ENCODE measurements around the gene ZNF564.
"Not testable (repeated sequence)": the region's sequence is repeated elsewhere in the genome, so short reads cannot be mapped to it uniquely, and the experiment has no call there.

ZNF564 gene

DNA sequence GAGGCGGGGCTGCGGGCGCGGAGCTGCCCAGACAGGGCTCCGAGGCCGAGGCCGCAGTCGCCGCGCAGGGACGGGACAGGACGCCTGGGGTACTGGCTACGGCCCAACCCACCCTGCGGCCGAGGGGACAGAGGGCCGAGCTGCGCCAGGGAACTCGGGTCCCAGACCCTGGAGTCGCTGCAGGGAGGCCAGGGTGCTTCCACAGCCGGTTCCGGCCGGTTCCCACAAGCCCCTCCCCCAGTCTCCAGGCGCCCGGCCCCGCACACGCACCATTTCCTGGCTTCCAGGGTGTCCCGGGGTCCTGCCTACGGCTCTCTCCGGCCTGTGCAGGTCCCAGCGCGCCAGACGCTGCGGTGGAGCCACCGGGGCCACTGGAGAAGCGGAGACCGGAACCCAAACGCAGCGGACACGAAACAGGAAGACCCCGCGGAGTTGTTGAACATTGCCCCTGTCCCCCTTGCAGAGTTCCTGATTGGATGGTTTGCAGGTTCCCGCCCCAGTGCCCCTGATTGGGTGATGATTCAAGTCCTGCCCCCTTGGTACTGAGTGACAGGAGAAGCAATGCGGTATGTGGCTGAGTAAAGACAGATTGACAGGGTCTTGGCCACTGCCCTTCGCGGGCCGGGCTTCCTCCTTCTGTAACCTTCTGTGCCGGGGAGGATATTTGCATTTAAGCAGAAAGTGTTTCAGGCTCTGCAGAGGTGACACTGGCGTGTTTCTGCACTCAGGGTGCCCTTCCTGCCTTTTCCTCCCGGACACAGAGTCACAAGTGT is at the start of gene ZNF564:
ZNF564 (minus strand) TSS at position 423 of the 773 bp plus-strand sequence; CDS start at position 273, 150 bp downstream.
- peak; percentile 92 for DNase-seq

DNA sequence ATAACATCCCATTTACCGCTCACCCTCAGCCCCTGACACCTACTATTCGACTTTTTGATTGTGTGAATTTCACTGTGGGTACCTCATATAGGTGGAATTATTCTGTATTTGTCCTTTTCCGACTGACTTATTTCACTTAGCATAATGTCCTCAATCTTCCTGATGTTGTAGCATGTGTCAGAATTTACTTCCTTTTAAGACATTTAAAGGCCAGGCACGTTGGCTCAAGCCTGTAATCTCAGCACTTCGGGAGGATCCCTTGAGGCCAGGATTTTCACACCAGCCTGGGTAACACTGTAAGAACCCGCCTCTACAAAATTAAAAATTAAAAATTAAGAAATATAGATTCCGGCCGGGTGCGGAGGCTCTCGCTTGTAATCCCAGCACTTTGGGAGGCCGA is 46.3 kb upstream of the ZNF564 start:
- DNase-seq, result no peak

DNA sequence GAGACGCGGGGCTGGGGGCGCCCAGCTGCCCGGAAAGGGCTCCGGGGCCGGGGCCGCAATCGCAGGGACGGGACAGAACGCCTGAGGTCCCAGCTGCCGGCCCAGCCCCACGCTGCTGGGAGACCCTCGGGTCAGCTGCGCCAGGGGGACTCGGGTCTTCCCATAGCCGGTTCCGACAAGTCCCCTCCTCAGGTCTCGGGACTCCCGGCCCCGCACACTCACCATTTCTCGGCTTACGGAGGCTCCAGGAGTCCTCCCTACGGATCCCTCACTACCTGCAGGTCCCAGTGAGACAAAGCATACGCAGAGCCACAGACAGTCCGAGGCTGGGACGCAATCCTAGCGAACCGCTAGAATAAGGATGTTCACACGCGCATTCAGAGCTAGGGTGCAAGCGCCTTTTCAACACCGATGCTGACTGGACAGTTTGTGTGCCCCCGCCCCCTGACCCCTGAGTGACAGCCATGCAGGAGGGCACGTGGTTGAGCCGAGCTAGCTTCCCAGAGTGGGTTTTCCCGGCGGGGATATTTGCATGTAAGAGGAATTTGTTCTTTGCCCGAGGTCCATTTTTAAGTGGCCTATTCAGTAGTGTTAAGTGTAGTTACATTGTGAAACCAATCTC is 45.8 kb upstream of the ZNF564 start:
- no peak for DNase-seq

DNA sequence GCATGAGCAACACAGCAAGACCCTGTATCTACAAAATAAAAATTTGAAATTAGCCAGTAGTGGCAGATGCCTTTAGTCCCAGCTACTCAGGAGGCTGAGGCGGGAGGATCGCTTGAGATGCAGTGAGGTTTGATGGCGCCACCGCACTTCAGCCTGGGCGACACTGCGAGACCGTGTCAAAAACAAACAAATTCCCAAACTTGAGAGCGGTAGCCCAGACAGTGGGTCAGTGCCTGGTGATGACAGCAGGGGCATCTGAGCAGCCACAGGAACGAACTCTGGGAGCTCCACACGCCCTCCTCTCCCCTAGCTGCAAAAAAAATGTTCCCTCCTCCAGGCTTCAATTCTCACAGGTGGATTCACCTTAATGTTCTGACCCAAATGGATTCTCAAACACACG is 45.2 kb upstream of the ZNF564 start:
- DNase-seq, result no peak

DNA sequence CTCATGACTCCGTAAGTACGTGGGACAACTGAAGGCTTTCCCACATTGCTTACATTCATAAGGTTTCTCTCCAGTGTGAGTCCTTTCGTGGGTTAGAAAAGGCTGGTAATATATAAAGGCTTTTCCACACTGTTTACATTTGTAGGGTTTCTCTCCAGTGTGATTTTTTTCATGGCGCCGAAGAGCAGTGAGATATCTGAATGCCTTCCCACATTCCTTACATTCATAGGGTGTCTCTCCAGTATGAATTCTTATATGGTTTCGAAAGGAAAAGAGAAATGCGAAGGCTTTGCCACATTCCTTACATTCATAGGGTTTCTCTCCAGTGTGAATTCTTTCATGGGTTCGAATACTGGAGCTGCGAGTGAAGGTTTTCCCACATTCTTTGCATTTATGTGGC is 29.8 kb upstream of the ZNF564 start:
- DNase-seq, result no peak

DNA sequence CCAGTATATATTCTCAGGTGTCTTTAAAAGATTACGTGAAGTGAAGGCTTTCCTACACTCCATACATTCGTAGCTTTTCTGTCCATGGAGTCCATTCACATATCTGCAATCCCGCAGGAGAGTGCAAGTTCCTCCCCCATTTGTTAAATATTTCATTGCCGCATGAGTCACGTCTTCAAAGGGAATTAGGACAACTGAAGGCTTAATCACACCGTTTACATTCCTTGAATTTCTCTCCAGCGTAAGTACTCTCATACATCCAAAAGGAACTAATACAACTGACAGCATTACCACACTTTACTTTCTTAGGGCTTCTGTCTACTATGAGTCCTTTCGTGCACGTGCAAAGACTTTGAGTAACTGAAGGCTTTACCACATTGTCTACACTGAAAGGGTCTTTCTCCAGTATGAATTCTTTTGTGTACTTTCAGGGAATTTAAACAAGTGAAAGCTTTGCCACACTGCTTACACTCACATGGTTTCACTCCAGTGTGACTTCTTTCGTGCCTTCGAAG is 29.0 kb upstream of the ZNF564 start:
- no peak for DNase-seq

DNA sequence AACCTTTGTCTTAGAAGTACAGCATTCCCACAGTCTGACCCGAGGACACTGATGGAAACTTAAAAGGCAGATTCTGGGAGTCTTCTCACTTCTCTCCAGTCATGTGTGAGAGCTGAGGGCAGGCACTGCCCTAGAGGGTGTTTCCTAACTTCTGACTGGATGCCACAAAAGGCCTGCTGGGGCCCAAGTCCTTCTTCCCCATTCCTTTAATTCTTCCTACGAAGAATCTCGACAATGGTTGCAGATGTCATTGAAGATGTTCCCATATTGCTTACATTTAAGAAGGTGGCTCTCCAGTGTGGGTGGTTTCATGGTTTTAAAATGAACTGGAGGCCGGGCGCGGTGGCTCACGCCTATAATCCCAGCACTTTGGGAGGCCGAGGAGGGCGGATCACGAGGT is 27.4 kb upstream of the ZNF564 start:
- no peak for DNase-seq

DNA sequence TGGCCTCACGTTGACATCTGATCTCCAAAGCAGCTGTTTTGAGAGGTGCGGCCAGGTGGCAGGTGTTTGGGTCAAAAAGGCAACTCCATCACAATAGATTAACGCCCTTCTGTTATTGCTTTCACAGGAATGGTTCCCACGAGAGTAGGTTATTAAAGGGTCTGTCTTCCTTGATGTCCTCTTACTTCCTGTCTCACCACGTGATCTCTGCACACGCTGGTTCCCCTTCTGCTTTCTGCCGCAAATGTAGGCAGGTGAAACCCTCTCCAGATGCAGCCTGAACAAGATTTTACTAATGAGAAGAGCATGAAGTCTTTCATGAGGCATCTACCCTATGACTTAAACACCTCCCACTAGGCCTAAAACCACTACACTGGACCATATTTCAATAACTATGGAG is 22.8 kb upstream of the ZNF564 start:
- DNase-seq, result no peak

DNA sequence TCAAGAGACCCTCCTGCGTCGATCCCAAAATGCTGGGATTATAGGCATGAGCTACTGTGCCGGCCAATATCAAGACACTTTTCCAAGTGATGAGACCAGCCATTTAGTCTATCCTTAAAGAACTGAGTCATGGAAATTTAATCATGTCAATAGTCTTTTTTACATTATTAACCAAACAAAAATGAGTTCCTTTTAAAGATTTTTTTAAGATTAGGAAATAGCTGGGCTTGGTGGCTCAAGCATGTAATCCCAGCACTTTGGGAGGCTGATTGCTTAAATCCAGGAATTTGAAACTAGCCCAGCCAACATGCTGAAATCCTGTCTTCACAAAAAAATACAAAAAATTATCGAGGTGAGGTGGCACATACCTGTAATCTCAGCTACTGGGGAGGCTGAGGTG is 16.7 kb upstream of the ZNF564 start:
- DNase-seq, result no peak

DNA sequence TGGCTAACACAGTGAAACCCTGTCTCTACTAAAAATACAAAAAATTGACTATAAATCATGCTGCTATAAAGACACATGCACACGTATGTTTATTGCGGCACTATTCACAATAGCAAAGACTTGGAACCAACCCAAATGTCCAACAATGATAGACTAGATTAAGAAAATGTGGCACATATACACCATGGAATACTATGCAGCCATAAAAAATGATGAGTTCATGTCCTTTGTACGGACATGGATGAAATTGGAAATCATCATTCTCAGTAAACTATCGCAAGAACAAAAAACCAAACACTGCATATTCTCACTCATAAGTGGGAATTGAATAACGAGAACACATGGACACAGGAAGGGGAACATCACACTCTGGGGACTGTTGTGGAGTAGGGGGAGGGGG is 15.1 kb upstream of the ZNF564 start:
- DNase-seq, result not testable (repeated sequence)

DNA sequence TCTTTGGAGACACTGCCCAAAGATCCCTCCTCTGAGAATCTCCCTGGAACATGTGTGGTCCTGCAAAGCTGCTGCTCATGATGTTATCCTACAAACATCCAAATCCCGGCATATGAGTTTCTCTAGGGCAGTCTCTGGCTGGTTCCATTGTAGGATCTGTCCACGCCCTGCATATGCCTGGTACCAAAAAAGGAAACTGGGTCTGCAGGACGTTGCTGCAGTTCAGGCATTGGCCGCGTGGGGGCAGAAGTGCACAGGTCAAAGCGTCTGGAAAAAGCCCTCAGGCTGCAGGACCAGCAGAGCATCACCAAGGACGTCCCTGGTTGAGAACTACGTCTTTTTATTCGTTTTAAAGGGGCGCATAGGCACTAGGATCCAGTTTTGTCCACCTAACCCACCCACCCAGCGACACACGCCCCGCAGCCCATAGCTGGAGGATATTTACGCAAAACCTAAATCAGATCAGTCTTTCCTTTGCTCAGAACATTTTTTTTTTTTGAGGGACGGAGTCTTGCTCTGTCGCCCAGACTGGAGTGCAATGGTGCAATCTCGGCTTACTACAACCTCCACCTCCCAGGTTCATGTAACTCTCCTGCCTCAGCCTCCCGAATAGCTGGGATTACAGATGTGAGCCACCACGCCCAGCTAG is 12.9 kb upstream of the ZNF564 start:
- peak; percentile 93 for DNase-seq

DNA sequence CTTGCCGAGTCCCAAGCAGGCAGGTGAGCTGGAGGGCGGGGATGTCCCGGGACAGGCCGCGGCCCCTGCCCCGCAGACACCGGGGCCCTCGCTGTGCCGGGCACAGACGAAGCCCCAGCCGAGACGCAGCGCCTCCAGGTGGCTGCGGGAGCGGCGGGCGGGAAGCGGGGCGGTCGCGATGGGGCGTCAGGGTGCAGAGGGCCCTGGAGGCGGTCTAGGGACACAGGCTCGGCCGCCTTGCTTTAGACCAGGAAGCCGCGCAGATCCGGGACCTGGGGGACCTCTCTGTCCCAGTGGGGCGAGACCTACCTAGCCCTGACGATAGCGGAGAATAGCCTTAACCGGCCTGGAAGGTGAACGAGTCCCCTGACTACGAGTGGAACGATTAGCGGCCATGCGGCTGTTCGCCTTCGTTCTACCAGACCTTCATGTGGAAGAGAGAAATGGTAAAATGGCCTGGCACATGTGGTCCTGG is 4.2 kb upstream of the ZNF564 start:
- DNase-seq, result no peak

DNA sequence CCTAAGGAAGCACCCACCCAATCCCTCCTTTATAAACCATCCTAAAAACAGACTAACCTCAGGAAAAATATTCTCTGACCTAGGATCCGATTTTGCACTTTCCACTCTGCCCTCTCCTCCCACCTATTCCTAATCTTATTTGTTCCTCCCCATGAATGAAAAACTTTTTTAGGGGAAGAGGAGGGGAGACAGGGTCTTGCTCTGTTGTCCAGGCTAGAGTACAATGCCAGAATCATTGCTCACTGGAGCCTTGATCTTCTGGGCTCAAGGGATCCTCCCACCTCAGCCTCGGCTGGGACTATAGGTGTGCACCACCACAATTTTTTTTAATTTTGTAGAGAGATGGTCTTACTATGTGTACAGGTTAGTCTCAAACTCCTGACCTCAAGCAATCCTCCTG is 4.4 kb downstream of the ZNF564 start:
- no peak for DNase-seq

DNA sequence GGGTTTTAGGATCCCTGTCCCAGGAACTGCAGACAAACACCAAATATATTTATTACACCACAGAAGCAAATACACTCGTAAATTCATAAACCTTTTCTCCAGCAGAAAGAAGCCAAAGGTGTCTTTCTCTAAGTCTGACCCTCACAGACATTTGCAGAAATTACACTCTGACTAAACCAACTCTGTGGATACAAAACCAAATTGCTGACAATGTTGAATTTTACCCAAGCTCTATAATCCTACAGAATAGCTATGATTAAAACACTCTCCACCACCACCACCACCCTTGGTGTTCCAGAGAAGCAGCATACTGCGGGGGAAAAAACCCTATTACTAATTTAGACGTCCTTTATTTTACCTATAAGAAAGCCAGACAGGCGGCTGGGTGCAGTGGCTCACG is 5.2 kb downstream of the ZNF564 start:
- DNase-seq, result no peak

DNA sequence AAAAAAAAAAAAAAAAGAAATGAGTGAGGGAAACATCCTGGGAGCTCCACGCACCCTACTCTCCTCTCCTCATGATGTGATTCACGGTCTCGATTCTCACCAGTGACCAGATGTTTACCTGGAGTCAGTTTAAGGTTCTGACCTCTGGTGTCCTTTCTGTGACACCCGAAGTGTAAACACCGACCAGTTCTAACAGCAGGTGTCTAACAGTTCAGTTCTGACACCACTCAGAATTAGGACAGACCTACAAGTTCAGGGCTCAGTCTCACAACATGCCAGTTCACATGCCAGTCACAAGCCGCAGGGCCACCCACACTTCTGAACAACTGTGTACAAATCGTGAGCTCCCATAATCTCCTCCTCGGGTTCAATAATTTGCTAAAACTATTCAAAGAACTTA is 6.0 kb downstream of the ZNF564 start:
- no peak for DNase-seq

DNA sequence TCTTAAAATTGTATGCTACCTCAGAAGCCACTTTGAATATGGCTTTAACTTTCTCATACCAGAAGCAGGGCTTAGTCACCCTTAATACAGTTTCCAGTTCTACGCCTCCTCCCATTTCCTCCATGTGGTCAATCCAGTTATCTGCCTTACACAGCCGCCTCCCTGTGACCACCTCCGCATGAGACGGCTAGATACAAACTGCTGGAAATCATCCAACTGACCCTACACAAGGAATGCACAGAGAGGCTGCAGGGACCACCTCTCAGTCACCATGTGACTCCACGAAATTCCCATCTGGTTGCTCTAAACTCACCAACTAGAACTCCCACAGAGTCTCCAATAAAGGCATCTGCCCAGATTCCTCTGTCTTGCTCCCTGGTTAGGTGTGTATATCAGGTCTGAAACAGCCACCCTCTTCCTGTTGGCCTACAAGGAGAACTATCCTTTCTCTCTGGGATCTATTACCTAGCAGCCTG is 6.8 kb downstream of the ZNF564 start:
- DNase-seq, result no peak

DNA sequence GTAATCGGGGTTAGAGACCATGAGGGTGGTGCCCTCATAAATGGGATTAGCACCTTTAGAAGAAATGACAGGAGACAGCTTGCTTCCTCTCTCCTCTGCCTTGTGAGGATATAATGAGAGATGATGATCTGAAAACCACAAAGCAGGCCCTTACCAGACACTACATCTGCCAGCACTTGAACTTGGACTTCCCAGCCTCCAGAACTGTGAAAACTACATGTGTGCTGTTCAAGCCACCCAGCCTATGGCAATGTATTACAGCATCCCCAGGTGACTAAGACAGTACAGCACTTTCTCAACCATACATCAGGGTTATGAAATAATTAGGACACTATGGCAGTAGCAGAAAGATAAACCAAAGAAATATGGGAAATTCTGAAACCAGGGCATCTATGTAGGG is 7.4 kb downstream of the ZNF564 start:
- DNase-seq, result no peak

DNA sequence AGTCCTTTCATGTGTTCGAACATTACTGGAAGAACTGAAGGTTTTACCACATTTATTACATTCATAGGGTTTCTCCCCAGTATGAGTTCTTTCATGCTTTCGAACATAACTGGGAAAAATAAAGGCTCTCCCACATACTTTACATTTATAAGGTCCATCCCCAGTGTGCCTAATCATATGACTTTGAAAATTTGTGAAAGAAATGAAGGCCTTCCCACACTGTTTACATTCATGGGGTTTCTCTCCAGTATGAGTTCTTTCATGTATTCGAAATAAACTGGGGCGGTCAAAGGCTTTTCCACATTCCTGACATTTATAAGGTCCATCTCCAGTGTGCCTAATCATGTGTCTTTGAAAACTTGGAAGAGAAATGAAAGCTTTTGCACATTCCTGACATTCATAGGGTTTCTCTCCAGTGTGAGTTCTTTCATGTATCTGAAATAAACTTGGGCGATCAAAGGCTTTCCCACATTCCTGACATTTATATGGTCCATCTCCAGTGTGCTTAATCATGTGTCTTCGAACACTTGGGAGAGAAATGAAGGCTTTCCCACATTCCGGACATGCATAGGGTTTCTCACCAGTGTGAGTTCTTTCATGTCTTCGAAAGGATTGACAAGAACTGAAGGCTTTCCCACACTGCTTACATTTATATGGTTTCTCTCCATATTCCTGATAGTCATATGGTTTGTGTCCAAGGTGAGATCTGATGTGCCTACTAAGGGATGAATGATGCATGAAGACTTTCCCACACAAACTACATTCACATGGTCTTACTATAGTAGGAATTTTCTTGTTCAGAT is 24.0 kb downstream of the ZNF564 start:
- no peak for DNase-seq

DNA sequence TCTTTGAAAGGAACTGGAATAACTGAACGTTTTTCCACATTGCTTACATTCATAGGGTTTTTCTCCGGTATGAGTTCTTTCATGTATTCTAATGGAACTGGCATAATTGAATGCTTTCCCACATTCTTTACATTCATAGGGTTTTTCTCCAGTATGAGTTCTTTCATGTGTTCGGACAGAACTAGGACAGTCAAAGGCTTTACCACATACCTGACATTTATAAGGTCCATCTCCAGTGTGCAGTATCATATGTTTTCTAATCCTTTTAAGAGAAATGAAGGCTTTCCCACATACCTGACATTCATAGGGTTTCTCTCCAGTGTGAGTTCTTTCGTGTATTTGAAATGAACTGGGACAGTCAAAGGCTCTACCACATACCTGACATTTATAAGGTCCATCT is 24.7 kb downstream of the ZNF564 start:
- no peak for DNase-seq

DNA sequence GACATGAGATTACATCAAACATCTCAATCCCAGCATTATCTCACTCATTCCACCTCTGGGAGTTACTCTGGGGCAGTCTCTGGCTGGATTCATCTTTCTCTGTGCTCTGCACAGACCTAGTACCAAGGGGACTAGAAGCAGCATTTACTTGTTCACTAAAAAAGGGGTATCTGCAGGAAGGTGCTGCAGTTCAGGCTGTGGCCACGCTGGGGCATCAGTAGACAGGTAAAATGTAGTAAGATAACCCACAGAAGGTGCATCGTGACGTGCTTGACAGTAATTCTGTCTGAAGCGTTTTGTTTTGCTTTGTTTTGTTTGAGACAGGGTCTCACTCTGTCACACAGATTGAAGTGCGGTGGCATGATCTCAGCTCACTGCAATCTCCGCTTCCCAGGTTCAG is 29.3 kb downstream of the ZNF564 start:
- DNase-seq, result no peak

DNA sequence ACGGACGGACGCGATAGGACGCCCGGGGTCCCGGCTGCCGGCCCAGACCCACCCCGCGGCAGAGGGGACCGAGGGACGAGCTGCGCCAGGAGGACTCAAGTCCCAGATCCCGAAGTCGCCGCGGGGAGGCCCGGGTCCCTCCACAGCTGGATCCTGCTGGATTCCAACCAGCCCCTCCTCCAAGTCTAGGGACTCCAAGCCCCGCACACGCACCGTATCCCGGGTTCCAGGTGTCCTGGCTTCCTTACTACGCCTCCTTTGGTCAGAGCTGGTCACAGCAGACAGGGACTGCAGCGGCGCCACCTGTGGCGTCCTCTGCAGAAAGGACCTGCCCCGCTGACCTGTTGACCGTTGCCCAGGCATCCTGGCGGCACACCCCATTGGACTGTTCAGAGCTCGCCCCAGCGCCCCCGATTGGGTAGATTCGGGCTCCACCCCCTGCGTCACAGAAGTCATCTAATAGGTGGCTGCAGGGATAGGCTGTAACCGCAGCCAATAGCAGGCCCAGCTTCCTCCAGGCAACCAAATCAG is 37.7 kb downstream of the ZNF564 start:
- no peak for DNase-seq

DNA sequence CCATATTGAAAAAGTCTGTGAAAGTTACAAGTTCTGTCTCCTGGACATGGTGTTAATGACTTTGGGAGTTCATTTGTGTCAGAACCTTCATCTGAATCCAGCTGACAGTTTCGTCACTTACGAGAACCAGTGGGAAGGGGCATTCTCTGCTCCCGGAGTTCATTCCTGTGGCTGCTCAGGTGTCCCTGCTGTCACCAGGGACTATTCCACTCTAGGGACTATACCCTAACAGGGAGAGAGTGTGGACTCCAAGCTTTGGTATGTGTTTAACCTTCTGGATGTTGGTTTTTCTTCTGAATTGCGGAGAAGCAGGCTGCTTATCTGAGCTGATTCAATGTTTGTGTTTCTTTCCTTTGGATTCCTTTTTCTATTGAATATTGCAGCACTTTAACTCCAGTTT is 54.2 kb downstream of the ZNF564 start:
- no peak for DNase-seq

DNA sequence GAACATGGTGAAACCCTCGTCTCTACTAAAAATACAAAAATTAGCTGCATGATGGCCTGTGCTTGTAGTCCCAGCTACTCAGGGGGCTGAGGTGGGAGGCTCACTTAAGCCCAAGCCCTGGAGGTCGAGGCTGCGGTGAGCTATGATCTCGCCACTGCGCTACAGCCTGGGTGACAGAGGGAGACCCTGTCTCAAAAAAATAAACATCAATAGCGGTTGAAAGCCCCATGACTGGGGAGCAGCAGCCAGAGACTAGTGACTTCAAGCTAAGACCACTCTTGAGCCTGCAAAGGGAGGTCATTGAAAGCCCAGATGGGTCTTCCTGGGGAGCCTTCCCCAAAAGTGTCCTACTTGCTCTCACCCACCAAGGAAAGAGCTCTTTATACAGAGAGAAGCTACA is 54.8 kb downstream of the ZNF564 start:
- no peak for DNase-seq
